H1 (cell line): Measurements from ENCODE around the gene DHRS3. TPM values are rescaled to one million over a fixed set of nuclear protein-coding genes. Genes with fewer than 3 reads are reported as not detected.

Source experiments
- CBX5 ChIP-seq: fragments of 300-800, 300-1000 bp; sonication (generic); IDR thresholded peaks from 2 replicates; pipeline ENCODE4 v1.7.1; 2016; ENCODE audit warnings: antibody characterized with exemption, low read length, low read depth
- EZH2 ChIP-seq: fragments of 200-600 bp; sonication (generic); IDR thresholded peaks from 2 replicates; pipeline ENCODE4 v1.7.1; 2012; ENCODE audit warnings: low read depth, mild to moderate bottlenecking, moderate library complexity, low read length, inconsistent platforms; ENCODE audit not compliant: severe bottlenecking
- JUND ChIP-seq: IDR thresholded peaks from 2 replicates; pipeline ENCODE4 v1.6.1; 2011; ENCODE audit warnings: mild to moderate bottlenecking, improper control_type of control experiment, low read length
- POLR2A ChIP-seq, 2 experiments: IDR thresholded peaks; 1 replicate in 1 of 2; 2 replicates in 1 of 2; pipeline ENCODE4 v1.6.1; 2011; ENCODE audit warnings: low read depth in 2 of 2, low read length in 2 of 2, mild to moderate bottlenecking in 2 of 2; ENCODE audit errors: control extremely low read depth in 1 of 2
- RBBP5 ChIP-seq: IDR thresholded peaks from 2 replicates; pipeline ENCODE4 v1.7.1; 2012; ENCODE audit warnings: low read depth, mild to moderate bottlenecking, inconsistent platforms, low read length, moderate library complexity, borderline replicate concordance
- SIX5 ChIP-seq: IDR thresholded peaks from 2 replicates; pipeline ENCODE4 v1.6.1; 2011; ENCODE audit warnings: mild to moderate bottlenecking, low read depth, low read length
- SP1 ChIP-seq: IDR thresholded peaks from 2 replicates; pipeline ENCODE4 v1.6.1; 2011; ENCODE audit warnings: low read depth, low read length
- polyA plus RNA-seq, 7 experiments: library from polyadenylated mRNA; depleted of rRNA in 3 of 7; stranded (reverse) in 5 of 7; unstranded in 2 of 7; fragments of >200 nt in 5 of 7; fragments of 200-250 nt in 2 of 7; gene quantifications; 1 replicate in 5 of 7; 2 replicates in 1 of 7; 4 replicates in 1 of 7; pipeline versions ENCODE4 v1.2.1 to v1.2.3, GENCODE V29; 2011 to 2013; ENCODE audit warnings: missing spikeins in 2 of 7, mixed read lengths in 2 of 7
- total RNA-seq: library from RNA; stranded (reverse); fragmentation: NEBNext Ultra II Directional; extraction: Animal tissue kit (Norgen Biotek cat#: 25700); gene quantifications from 2 replicates; pipeline ENCODE4 v1.2.1, GENCODE V29; 2021

DHRS3 gene
- total and polyA plus RNA-seq, 2 of the 8 experiments (the other 6 are each of a cell fraction or from before 2014, with no cell fraction given): 32.5 to 36.4 TPM

DNA sequence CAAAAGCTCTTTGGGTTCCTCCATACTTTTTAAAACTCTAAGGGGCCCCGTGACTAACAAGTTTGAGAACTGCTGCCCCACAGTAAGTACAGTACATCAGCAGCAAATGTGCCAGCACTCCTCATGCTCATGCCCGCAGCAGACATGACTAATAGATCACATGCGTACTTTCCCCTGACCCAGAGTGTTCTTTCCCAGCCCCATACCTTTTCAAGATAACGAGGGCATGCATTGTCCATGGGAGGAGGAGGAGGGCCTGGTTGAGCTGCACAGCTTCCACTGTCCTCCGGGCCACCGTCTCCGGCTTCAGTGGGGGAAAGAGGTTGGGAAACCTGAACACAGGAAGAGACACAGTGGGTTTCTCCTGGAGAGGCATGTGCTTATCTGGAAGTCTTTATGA lies 45.5 kb downstream of the DHRS3 start (continued):
- no peak for TF ChIP-seq SIX5
- no peak for TF ChIP-seq CBX5
- no peak for TF ChIP-seq SP1
- no peak for TF ChIP-seq RBBP5
- TF ChIP-seq EZH2: no peak
- TF ChIP-seq POLR2A (IDR thresholded peaks at IDR 0.05; ENCODE audit: control extremely low read depth in 1 of 2, low read depth in 2 of 2, low read length in 2 of 2): no peak
- TF ChIP-seq JUND: no peak
